Measurements from ENCODE around the gene C1QTNF8. TPM values are rescaled to one million over a fixed set of nuclear protein-coding genes. Genes with fewer than 3 reads are reported as not detected.
A peak's percentile ranks its signal among the peaks of the same experiment; 100 is the strongest.

Gene C1QTNF8
- total and polyA plus RNA-seq, 11 donors, result not detected

DNA sequence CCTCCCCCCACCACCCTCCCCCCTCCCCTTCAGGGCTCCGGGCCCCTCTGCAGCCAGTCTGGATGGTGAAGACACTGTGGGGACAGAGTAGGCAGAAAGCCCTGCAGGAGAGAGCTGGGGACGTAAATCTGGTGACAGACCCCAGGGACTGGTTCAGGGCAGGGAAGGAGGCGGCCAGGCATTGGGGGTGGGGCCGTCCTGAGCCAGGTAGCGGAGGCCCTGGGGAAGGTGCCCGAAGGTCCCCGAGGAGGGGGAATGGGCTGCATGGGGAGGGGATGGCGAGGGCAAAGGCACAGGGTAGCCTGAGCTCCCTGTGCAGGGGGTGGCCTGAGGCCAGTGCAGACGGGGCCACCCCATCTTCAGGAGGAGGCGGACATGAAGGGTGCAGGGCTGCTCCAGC, 30.5 kb upstream of the C1QTNF8 start:
- 31 to 48% (median 37%) methylated on average over 10 of the region's 10 CpGs for WGBS, 4 donors
- DNase-seq, result no peak
- Histone ChIP-seq H3K4me3 (no peak overlapping the region), H3K9me3 (no peaks in the 10 kb centered on the region), H3K36me3 (no peaks in the 10 kb centered on the region), H3K27ac (no peak overlapping the region), H3K27me3 (peaks cover 0 to 33% (median 3%) of the 10 kb centered on the region in 9 donors), H3K4me1 (no peaks in the 10 kb centered on the region)
- intact Hi-C loops (cut with DNase I), result no loop called here
- TF ChIP-seq POLR2A (IDR thresholded peaks at IDR 0.05), result no peak
- TF ChIP-seq, protein P1, sequence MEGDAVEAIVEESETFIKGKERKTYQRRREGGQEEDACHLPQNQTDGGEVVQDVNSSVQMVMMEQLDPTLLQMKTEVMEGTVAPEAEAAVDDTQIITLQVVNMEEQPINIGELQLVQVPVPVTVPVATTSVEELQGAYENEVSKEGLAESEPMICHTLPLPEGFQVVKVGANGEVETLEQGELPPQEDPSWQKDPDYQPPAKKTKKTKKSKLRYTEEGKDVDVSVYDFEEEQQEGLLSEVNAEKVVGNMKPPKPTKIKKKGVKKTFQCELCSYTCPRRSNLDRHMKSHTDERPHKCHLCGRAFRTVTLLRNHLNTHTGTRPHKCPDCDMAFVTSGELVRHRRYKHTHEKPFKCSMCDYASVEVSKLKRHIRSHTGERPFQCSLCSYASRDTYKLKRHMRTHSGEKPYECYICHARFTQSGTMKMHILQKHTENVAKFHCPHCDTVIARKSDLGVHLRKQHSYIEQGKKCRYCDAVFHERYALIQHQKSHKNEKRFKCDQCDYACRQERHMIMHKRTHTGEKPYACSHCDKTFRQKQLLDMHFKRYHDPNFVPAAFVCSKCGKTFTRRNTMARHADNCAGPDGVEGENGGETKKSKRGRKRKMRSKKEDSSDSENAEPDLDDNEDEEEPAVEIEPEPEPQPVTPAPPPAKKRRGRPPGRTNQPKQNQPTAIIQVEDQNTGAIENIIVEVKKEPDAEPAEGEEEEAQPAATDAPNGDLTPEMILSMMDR (IDR thresholded peaks at IDR 0.05), result no peak
- ATAC-seq, result no peak

DNA sequence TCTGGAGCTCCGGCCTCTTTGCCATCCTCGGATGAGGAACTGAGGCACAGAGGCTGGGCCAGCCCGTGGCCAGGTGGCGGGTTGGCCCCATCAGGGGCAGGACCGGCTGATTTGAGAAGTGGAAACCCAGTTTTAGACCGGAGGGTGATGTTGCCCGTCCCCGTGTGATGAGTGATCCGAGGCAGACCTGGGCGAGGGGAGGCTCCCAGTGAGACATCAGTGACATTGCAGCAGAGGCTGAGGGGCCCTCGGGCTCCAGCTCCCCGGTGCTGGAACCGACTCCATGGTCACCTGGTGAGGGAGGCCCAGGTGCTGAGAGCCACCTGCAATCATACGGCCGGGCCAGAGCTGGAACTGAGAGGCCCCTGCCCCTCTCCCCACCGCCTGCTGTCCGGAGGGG, 30.0 kb upstream of the C1QTNF8 start:
- Histone ChIP-seq H3K4me3 (no peak overlapping the region), H3K4me1 (no peaks in the 10 kb centered on the region), H3K27me3 (peaks cover 0 to 33% (median 3%) of the 10 kb centered on the region in 9 donors), H3K36me3 (no peaks in the 10 kb centered on the region), H3K9me3 (no peaks in the 10 kb centered on the region), H3K27ac (no peak overlapping the region)
- intact Hi-C loops (cut with DNase I), result no loop called here
- DNase-seq, result no peak
- no peak for TF ChIP-seq POLR2A (IDR thresholded peaks at IDR 0.05)
- TF ChIP-seq, protein P1 (IDR thresholded peaks at IDR 0.05), result no peak
- 31 to 61% (median 47%) methylated on average over 10 to 17 of the region's 17 CpGs for WGBS, 4 donors
- no peak for ATAC-seq

DNA sequence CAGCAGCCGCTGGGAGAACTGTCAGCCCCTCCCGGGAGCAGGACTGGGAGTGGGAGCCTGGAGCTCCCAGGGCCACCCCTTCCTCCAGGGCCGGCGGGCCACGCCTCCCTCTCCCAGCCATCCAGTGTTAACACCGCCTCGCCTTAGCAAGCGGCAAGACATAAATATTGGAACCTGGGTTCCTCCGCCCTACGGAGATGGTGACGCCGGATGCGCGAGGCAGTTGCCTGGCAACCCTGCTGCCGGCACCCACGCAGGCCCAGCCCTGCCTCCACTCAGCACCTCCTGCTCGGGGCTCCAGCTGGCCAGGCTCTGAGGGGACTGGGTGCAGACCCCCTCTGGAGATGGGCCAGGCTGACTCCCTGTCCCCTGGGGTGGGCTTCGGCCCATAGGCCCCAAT, 29.4 kb upstream of the C1QTNF8 start:
- peaks cover 0 to 36% (median 3%) of the 10 kb centered on the region in 9 donors for H3K27me3 ChIP-seq
- H3K4me3 ChIP-seq, result no peak overlapping the region
- H3K27ac ChIP-seq, result no peak overlapping the region
- WGBS, 4 donors, result 20 to 31% (median 26%) methylated on average over 11 to 18 of the region's 18 CpGs
- ATAC-seq (peak in 1 of 4 donors; percentile 58), DNase-seq (no peak)
- intact Hi-C loops (cut with DNase I), result no loop called here
- TF ChIP-seq, protein P1 (IDR thresholded peaks at IDR 0.05), result no peak
- TF ChIP-seq POLR2A (IDR thresholded peaks at IDR 0.05), result no peak
- H3K9me3 ChIP-seq, result no peaks in the 10 kb centered on the region
- H3K4me1 ChIP-seq, result no peaks in the 10 kb centered on the region
- H3K36me3 ChIP-seq, result no peaks in the 10 kb centered on the region

DNA sequence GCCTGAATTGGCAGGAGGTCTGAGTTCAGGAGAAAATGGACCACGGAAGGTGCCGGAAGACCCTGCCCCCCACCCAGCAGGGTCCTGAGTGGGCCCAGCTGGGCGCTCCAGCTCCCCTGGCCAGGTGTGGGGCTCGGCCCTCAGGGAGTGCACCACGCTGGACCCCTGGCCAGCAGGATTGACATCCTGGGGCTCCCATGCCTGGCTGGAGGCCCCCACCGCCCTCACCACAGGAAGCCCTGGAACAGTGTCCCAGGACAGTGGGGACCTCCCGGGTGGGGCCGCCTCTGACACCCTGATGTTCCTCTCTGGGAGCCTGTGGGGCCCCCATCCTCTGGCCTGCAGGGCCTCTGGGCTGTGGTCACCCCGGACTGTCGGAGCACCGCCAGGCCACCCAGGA, 28.8 kb upstream of the C1QTNF8 start:
- Histone ChIP-seq H3K9me3 (no peaks in the 10 kb centered on the region), H3K4me3 (no peak overlapping the region), H3K27me3 (peaks cover 0 to 41% (median 3%) of the 10 kb centered on the region in 9 donors), H3K4me1 (no peaks in the 10 kb centered on the region), H3K27ac (no peak overlapping the region), H3K36me3 (no peaks in the 10 kb centered on the region)
- intact Hi-C loops (cut with DNase I), result no loop called here
- WGBS, 4 donors, result 85 to 100% (median 86%) methylated on average over 2 to 11 of the region's 11 CpGs
- ATAC-seq, result no peak
- no peak for TF ChIP-seq POLR2A (IDR thresholded peaks at IDR 0.05)
- TF ChIP-seq, protein P1 (IDR thresholded peaks at IDR 0.05), result no peak
- DNase-seq, result no peak
